Stimulated activated CD8-positive, alpha-beta memory T cell treated with anti-CD3 and anti-CD28 coated beads, Interleukin-4, amount 100 ng/mL, for 24 hours (primary cell): ENCODE measurements around the gene PEAK1.
"Not testable (repeated sequence)": the region's sequence is repeated elsewhere in the genome, so short reads cannot be mapped to it uniquely, and the experiment has no call there.

ENCODE experiments used
- DNase-seq: peaks from one replicate; pipeline ENCODE4 v3.0.0-alpha.2; 2020; ENCODE audit warnings: low read depth

PEAK1 gene

GRCh38 chr15:77425104-77425503 is 5.2 kb upstream of the PEAK1 start:
- DNase-seq: no peak

- no peak for DNase-seq
These were observed 1.4 kb upstream of the PEAK1 start for GRCh38 chr15:77421370-77421700.

DNA sequence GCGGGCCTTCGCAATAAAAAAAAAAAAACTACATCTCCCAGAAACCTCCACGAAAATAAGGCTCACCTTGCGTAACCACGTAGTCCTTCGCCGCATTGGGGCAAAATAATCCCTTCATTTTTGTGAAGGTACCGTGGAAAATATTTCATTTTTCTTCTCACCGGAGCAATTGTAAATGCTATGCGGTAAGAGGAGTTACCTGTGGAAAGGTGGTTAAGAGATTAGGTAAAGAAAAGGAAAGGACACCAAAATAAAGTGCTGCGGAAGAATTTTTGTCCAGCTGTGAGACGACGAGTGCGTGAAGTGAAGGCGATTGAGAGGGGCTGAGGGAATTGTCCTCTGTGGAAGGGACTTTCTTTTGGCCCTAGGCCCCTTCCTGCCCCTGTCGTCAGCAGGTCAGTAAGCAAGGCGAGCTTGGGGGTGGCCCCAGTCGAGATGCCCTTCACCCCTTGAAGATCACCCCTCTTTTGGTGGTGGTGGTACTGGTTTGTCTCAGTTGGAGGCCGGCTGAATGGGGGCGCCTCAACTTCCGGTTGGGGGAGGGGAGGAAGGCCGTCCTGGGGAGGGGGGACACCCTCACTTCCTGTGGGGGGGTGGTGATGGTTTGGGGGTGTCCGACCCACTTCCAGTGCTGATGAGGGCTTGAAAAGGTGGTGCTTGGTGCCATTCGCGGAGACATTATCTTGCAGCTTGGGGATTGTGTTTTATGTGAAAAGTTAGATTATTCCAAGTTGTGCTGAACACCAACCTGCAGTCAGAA is 886 bp upstream of the PEAK1 start, which contains the start of gene HMG20A:
HMG20A (plus strand) TSS at position 279 of the 760 bp plus-strand sequence. CDS start 37,520 bp downstream, outside the sequence.
- peak; percentile 44 for DNase-seq

DNA sequence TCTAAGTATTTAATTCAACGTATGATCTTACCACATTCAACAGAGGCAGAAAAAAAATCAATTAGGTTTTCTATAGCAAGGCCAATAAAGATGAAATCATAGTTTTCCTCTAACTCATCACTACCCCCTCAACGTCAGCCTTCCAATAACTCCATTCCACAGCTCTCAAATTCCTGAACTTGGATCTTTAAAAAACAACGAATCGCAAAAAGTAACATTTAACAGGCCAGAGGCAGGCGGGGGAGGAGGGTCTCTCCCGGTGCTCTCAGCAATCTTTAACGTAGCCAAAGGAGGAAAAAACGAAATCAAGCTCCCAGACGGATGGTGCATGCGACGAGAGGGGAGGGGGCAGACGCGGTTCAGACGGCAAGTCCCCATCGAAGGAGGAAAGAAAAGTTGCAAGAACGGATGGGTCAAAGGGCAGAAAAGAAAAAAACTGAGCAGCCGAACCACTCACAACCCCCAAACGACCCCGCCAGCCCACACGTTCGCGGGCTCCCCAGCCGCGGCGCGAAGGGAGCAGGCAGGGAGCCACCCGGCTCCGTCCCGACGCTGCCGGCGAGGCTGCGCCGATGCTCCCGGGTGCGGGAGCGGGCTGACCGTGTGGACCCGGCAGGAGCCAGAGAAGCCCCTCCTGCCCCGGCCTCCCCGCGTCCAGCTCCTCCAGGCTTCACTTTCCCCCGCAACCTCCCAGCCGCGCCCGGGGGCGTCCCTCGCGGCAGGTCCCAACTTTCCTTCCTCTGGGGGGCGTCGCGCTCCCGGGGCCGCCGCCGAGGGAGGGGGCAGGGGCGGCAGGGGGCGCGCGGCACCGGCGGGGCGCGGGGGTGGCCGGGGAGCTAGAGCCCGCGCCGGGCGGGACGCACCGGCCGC is 703 bp downstream of the PEAK1 start:
- peak; percentile 22 for DNase-seq

- no peak for DNase-seq
These were observed 1.4 kb downstream of the PEAK1 start for GRCh38 chr15:77418391-77418965.

DNA sequence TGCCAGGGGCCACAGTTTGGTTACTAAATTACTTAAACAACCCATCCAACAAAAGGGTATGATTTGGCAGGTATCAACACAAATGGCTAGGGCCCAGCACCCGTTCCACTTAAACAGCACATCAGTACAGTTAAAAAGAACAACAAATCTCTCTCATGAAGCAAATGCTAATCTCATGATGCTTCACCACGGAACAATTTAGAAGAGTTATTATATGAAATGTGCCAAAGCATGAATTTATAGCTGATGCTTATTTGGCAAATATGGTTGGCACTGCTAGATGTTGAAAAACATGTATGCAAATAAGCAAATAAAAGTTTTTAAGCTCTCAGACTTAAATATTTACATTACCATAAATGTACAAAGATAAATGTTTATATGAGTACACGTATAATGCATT is 2.3 kb downstream of the PEAK1 start:
- no peak for DNase-seq

- no peak for DNase-seq
These were observed 3.0 kb downstream of the PEAK1 start for GRCh38 chr15:77416954-77417353.

- DNase-seq: no peak
These were observed 3.8 kb downstream of the PEAK1 start for GRCh38 chr15:77416148-77416455.

- DNase-seq: no peak
These were observed 4.3 kb downstream of the PEAK1 start for GRCh38 chr15:77415450-77416147.

DNA sequence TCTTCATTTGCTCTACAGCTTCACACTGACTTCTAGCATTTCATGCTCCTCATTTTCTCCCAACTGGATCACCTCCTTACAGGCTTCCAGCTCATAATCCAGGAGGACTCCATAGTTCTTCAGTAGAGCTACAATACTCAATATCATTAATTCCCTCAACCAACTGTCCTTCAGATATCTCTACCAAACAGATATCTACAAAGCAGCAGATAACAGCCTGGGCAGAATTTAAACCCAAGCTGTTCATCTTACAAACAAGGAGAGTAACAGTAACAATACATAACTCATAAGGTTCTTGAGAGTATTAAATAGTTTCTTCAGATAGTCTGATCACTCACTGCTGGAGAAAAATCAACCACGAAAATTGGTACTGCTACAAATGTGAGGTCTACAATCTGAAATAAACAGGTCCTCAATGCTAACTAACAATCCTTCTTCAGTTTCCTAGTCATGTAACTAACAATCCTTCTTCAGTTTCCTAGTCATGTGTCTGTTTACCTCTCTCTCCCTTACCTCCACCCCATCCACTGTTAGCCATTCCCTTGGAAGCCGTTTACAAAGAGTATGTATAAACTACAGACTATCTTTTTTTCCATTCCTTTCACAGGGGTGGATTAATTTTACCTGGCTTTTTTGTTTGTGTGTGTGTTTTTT is 5.0 kb downstream of the PEAK1 start:
- no peak for DNase-seq

DNA sequence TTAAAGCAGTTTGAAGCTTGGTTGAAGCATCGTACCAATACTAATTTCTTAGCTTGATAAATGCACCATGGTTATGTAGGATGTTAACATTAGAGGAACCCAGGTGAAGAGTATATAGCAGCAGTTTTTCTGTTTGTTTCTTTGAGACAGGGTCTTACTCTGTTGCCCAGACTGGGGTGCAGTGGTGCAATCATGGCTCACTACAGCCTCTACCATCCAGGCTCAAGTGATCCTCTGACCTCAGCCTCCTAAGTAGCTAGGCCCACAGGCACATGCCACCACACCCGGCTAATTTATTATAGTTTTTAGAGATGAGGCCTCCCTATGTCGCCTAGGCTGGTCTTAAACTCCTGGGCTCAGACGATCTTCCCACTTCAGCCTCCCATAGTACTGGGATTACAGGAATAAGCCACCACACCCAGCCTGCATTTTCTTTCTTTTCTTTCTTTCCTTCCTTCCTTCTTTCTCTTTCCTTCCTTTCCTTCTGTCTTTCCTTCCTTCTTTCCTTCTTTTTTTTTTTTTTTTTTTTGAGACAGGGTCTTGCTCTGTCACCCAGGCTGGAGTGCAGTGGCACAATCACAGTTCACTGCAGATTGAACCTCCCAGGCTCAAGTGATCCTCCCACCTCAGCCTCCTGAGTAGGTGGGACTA is 6.1 kb downstream of the PEAK1 start:
- no peak for DNase-seq

DNA sequence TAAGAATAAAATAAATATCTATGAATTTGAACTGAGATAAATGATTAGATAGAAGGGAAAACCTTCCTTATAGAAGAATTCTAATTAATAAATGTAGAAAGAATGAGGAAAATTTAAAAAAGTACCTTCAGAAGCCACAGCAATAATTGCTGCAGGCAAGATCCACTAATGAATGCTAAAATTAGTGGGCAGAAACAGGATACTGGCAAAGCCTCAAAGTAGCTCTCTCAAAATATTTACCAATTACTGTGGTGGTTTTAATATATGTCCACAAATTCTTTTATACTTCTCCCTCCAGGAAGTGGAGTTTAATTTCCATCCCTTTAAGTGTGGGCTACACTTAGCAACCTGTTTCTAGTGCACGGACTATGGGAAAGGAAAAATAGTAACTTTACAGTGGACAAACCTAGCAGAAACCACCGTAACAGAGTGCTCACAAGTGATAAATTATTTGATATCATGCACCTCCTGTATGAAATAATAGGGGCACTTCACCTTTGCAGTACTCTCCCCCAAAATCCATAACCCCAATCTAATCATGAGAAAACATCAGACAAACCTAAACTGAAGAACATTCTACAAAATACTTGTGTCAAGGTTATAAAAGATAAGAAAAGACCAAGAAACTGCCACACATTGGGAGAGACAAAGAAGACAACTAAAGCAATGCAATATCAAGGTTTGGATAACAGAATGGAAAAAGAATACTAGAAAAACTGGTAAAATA is 6.8 kb downstream of the PEAK1 start:
- no peak for DNase-seq

DNA sequence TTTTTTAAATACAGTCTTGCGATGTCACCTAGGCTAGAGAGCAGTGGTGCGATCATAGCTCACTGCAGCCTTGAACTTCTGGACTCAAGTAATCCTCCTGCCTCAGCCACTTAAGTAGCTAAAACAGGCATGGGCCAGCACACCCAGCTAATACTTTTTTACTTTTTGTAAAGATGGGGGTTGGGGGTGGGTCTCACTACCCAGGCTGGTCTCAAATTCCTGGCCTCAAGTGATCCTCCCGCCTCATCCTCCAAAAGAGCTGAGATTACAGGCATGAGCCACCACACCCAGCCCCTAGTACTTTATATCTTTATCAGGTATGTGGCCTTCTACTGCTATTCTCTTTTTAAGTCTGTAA is 8.3 kb downstream of the PEAK1 start:
- DNase-seq: no peak

- no peak for DNase-seq
These were observed 8.9 kb downstream of the PEAK1 start for GRCh38 chr15:77410701-77411618.

GRCh38 chr15:77410157-77410500 is 9.8 kb downstream of the PEAK1 start:
- not testable (repeated sequence) for DNase-seq

DNA sequence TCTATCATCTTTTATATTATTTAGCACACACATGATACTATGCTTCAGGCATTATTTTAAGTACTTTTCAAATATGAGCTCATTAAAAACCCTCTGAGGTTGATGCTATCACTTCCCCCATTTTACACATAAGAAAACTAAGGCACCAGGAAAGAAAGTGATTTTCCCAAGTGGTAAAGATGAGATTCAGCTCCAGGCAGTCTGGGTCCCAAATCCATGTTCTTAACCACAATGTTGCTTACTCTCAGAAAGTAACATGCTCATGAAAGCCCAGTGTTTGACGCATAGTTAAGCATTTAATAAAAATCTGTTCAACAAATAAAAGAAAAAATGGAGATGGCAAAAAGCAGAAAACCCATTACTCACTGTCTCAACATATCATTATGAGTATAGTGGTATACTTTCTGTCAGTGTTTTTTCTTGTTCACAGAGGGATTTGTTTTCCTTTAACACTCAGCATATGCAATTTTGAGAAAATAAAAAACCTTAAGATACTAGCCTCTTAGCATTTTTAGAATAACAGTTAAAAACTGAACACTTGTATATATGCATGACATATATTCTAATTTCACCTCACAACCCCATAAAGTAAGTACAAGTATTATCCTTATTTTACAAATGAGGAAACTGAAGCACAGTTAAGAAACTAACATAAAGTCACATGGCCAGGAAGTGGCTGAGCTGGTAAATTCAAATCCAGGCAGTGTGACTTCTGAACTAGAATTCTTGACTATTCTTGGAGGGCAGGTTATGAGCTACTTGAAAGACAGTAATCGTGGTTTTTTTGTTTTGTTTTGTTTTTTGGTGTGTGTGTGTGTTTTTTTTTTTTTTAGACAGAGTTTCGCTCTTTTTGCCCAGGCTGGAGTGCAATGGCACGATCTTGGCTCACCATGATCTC is 10.4 kb downstream of the PEAK1 start:
- DNase-seq: no peak

GRCh38 chr15:77406846-77407245 is 13.1 kb downstream of the PEAK1 start:
- no peak for DNase-seq

GRCh38 chr15:77406173-77406759 is 13.6 kb downstream of the PEAK1 start:
- not testable (repeated sequence) for DNase-seq
